Superior temporal gyrus (tissue), 1 donor: Measurements from ENCODE around the gene TMEM259.
"Not testable (repeated sequence)": the region's sequence is repeated elsewhere in the genome, so short reads cannot be mapped to it uniquely, and the experiment has no call there.

ENCODE experiments used
- DNase-seq: peaks from one replicate; pipeline ENCODE4 v3.0.0-alpha.2; 2016; ENCODE audit errors: extremely low spot score

The TMEM259 gene

GRCh38 chr19:1040476-1041271, 19.8 kb upstream of the TMEM259 start:
- peak; percentile 95 for DNase-seq

GRCh38 chr19:1039646-1040475, 18.9 kb upstream of the TMEM259 start, which contains the start of gene ABCA7:
Gene ABCA7 (plus strand): TSS chr19:1040107. CDS start chr19:1041362, 1,255 bp downstream.
- peak; percentile 97 for DNase-seq

GRCh38 chr19:1038978-1039645, 18.2 kb upstream of the TMEM259 start:
- no peak for DNase-seq

- no peak for DNase-seq
Observed at GRCh38 chr19:1037621-1038064, 16.7 kb upstream of the TMEM259 start.

GRCh38 chr19:1035998-1036621, 15.2 kb upstream of the TMEM259 start:
- no peak for DNase-seq

- no peak for DNase-seq
Observed at GRCh38 chr19:1032264-1032867, 11.4 kb upstream of the TMEM259 start.

- no peak for DNase-seq
Observed at GRCh38 chr19:1028062-1028926, 7.4 kb upstream of the TMEM259 start.

- no peak for DNase-seq
Observed at GRCh38 chr19:1027650-1028061, 6.7 kb upstream of the TMEM259 start.

GRCh38 chr19:1026783-1027649, 6.1 kb upstream of the TMEM259 start:
- DNase-seq, result no peak

- DNase-seq, result no peak
Observed at GRCh38 chr19:1025960-1026782, 5.2 kb upstream of the TMEM259 start, which contains the start of gene CNN2. Gene CNN2 (plus strand): TSS chr19:1026608. CDS start chr19:1026662, 54 bp downstream.

GRCh38 chr19:1025080-1025479, 4.2 kb upstream of the TMEM259 start:
- not testable (repeated sequence) for DNase-seq

- DNase-seq, result not testable (repeated sequence)
Observed at GRCh38 chr19:1023883-1024188, 2.9 kb upstream of the TMEM259 start.

- DNase-seq, result no peak
Observed at GRCh38 chr19:1019980-1020867, 699 bp downstream of the TMEM259 start.

GRCh38 chr19:1019616-1019961, 1.3 kb downstream of the TMEM259 start:
- no peak for DNase-seq

GRCh38 chr19:1018932-1019615, 1.8 kb downstream of the TMEM259 start:
- DNase-seq, result no peak

- DNase-seq, result no peak
Observed at GRCh38 chr19:1018393-1018792, 2.5 kb downstream of the TMEM259 start.

GRCh38 chr19:1017906-1018305, 3.0 kb downstream of the TMEM259 start:
- DNase-seq, result no peak
